GM23338 (cell line): ENCODE data around the gene CIDEA. TPM values are rescaled to one million over a fixed set of nuclear protein-coding genes. Genes with fewer than 3 reads are reported as not detected.

Experiments
- ATAC-seq: fragments of 200-7000 bp; cut with Tn5 transposase; 3 replicates; pipeline ENCODE4 v1.9.1; 2020
- DNase-seq: peaks from one replicate; pipeline ENCODE4 v3.0.0-alpha.2; 2015; ENCODE audit warnings: low spot score
- H2AFZ ChIP-seq: fragments of 200-600 bp; sonication (generic); 2 replicates; pipeline ENCODE4 v1.8.0; 2016; ENCODE audit warnings: antibody characterized with exemption, mild to moderate bottlenecking, moderate library complexity
- H3F3A ChIP-seq: fragments of 200-600 bp; sonication (generic); replicated peaks from 2 replicates; pipeline ENCODE4 v1.8.0; 2017; ENCODE audit warnings: antibody characterized with exemption, mixed run types, low read depth
- H3K27ac ChIP-seq: fragments of 200-600 bp; sonication (generic); 2 replicates; pipeline ENCODE4 v1.6.1; 2016; ENCODE audit warnings: low read depth
- H3K27me3 ChIP-seq: fragments of 200-600 bp; sonication (generic); 2 replicates; pipeline ENCODE4 v1.8.0; 2016; ENCODE audit warnings: mild to moderate bottlenecking, mixed run types, moderate library complexity; ENCODE audit not compliant: insufficient read depth
- H3K36me3 ChIP-seq: fragments of 200-600 bp; sonication (generic); 2 replicates; pipeline ENCODE4 v1.8.0; 2016; ENCODE audit warnings: mild to moderate bottlenecking; ENCODE audit not compliant: insufficient read depth
- H3K4me1 ChIP-seq: fragments of 200-600 bp; sonication (generic); 2 replicates; pipeline ENCODE4 v1.8.0; 2016; ENCODE audit warnings: mild to moderate bottlenecking, moderate library complexity; ENCODE audit not compliant: insufficient read depth
- H3K4me2 ChIP-seq: fragments of 200-600 bp; sonication (generic); 2 replicates; pipeline ENCODE4 v1.7.1; 2017; ENCODE audit warnings: mixed run types
- H3K4me3 ChIP-seq: fragments of 200-600 bp; sonication (generic); 2 replicates; pipeline ENCODE4 v1.6.1; 2016; ENCODE audit warnings: mixed run types
- H3K79me2 ChIP-seq: fragments of 200-600 bp; sonication (generic); replicated peaks from 2 replicates; pipeline ENCODE4 v1.8.0; 2017; ENCODE audit warnings: mild to moderate bottlenecking; ENCODE audit not compliant: insufficient read depth
- H3K9me2 ChIP-seq: fragments of 200-600 bp; sonication (generic); 2 replicates; pipeline ENCODE4 v1.8.0; 2017; ENCODE audit not compliant: insufficient read depth
- H4K20me1 ChIP-seq: fragments of 200-600 bp; sonication (generic); replicated peaks from 2 replicates; pipeline ENCODE4 v1.8.0; 2017; ENCODE audit warnings: mild to moderate bottlenecking; ENCODE audit not compliant: insufficient read depth
- H3K27ac Mint-ChIP-seq: 2 replicates; pipeline ENCODE4 v1.8.0; 2020; ENCODE audit warnings: inconsistent platforms, mild to moderate bottlenecking, moderate library complexity, mixed read lengths
- H3K27me3 Mint-ChIP-seq: 3 replicates; pipeline ENCODE4 v1.8.0; 2022; ENCODE audit warnings: low read depth, mild to moderate bottlenecking, moderate library complexity, mixed read lengths, inconsistent platforms; ENCODE audit not compliant: insufficient read depth, poor library complexity
- H3K36me3 Mint-ChIP-seq: 3 replicates; pipeline ENCODE4 v1.8.0; 2021; ENCODE audit warnings: low read depth, mild to moderate bottlenecking, inconsistent platforms, moderate library complexity, mixed read lengths
- H3K4me1 Mint-ChIP-seq: 3 replicates; pipeline ENCODE4 v1.8.0; 2020; ENCODE audit warnings: mild to moderate bottlenecking, inconsistent platforms, mixed read lengths
- H3K4me3 Mint-ChIP-seq: 3 replicates; pipeline ENCODE4 v1.8.0; 2021; ENCODE audit warnings: moderate library complexity, mild to moderate bottlenecking, inconsistent platforms, mixed read lengths
- H3K9me3 Mint-ChIP-seq: 3 replicates; pipeline ENCODE4 v1.8.0; 2020; ENCODE audit warnings: moderate library complexity, mild to moderate bottlenecking, inconsistent platforms, mixed read lengths
- CREB1 ChIP-seq: fragments of 250-450 bp; sonication (Bioruptor Pico); IDR thresholded peaks from 2 replicates; pipeline ENCODE4 v1.5.0; 2020; ENCODE audit warnings: low read depth, mild to moderate bottlenecking, moderate library complexity
- ETS1 ChIP-seq: IDR thresholded peaks from 2 replicates; pipeline ENCODE4 v1.6.1; 2016; ENCODE audit warnings: antibody characterized with exemption
- EZH2 ChIP-seq: fragments of 200-600 bp; sonication (generic); IDR thresholded peaks from one replicate; pipeline ENCODE4 v1.8.0; 2017; ENCODE audit warnings: antibody characterized with exemption, mild to moderate bottlenecking, low read depth; ENCODE audit not compliant: unreplicated experiment
- EZH2phosphoT487 ChIP-seq: fragments of 200-600 bp; sonication (generic); IDR thresholded peaks from one replicate; pipeline ENCODE4 v1.8.1; 2018; ENCODE audit warnings: antibody characterized with exemption; ENCODE audit not compliant: unreplicated experiment
- JUNB ChIP-seq: IDR thresholded peaks from one replicate; pipeline ENCODE4 v1.6.1; 2016; ENCODE audit warnings: antibody characterized with exemption; ENCODE audit not compliant: unreplicated experiment
- NANOG ChIP-seq: IDR thresholded peaks from 2 replicates; pipeline ENCODE4 v1.6.1; 2016; ENCODE audit warnings: antibody characterized with exemption, borderline replicate concordance
- STAT1 ChIP-seq: IDR thresholded peaks from one replicate; pipeline ENCODE4 v1.6.1; 2016; ENCODE audit warnings: antibody characterized with exemption; ENCODE audit not compliant: unreplicated experiment
- ZNF331 ChIP-seq: fragments of 250-450 bp; sonication (Bioruptor Pico); IDR thresholded peaks from 2 replicates; pipeline ENCODE4 v1.5.0; 2020; ENCODE audit warnings: low read depth, mild to moderate bottlenecking, moderate library complexity
- ZNF462 ChIP-seq: fragments of 250-450 bp; sonication (Bioruptor Pico); IDR thresholded peaks from 2 replicates; pipeline ENCODE4 v1.5.0; 2020; ENCODE audit warnings: mild to moderate bottlenecking, moderate library complexity
- polyA plus RNA-seq: library from polyadenylated mRNA; unstranded; fragments of >200 nt; fragmentation: Nextera tagmentation; extraction: Ambion mirVana; gene quantifications from 2 replicates; pipeline ENCODE4 v1.2.1, GENCODE V29; 2016
- total RNA-seq: library from RNA; depleted of rRNA; stranded (reverse); fragments of >200 nt; shearing (Covaris generic); gene quantifications from 2 replicates; pipeline ENCODE4 v1.2.3, GENCODE V29; 2014
- TF ChIP-seq, protein P1 (sequence below): IDR thresholded peaks from one replicate; pipeline ENCODE4 v1.6.1; 2018; ENCODE audit warnings: antibody characterized with exemption; ENCODE audit not compliant: unreplicated experiment

The CIDEA gene
- total and polyA plus RNA-seq, 2 experiments from 2014 or later, result 0.45 TPM; not detected in 1

DNA sequence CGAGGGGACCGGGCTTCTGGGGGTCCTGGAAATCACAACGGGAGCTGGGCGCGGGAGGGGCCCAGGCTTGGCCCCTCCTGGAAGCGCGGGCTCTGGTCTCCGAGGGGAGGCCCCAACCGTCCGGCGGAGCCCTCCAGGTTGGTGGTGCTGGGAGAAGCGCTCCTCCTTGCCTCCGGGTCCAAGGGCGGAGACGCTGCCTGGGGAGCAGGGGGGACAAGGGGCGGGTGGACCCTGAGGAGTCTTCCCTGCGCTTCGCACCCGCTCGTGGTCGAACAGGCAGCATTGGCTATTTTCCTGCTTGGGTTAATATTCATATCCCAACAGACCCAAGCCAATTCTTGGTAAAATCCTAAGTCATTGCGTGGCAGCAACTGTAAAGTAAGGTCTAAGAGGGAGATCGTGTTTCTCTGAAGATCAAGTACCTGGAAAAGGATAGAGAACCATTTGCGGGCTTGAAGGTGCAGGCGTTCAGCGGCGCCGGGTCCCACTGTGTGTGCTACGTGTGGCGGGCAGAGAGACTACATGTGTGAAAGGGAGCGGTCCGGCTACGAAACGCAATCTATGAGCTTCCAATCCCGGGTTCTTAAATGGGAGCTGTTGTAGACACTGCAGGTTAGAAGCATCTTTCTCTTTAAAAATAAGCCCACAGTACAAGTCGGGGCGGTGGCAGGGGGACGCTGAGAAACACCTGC, 805 bp downstream of the CIDEA start:
- Histone ChIP-seq H3K27me3 (peaks cover 67% of the 10 kb centered on the region), H3K79me2 (no peaks in the 10 kb centered on the region), H2AFZ (peak overlapping the region; percentile 99), H3F3A (peaks cover 4% of the 10 kb centered on the region; the same call in 1 of the 2 replicates), H4K20me1 (no peaks in the 10 kb centered on the region), H3K4me3 (peak overlapping the region; percentile 72), H3K9me2 (no peaks in the 10 kb centered on the region), H3K36me3 (no peaks in the 10 kb centered on the region; the same call in 1 of the 2 replicates), H3K4me2 (peak overlapping the region; percentile 98), H3K4me1 (peaks cover 16% of the 10 kb centered on the region; the same call in 1 of the 2 replicates), H3K27ac (no peak overlapping the region)
- peak; percentile 24 for ATAC-seq
- Mint-ChIP-seq H3K36me3 (no peaks in the 10 kb centered on the region), H3K27ac (no peak overlapping the region), H3K27me3 (peaks cover 58% of the 10 kb centered on the region), H3K9me3 (no peaks in the 10 kb centered on the region; the same call in 2 of the 3 replicates), H3K4me3 (peak overlapping the region; percentile 74), H3K4me1 (peaks cover 20% of the 10 kb centered on the region)
- TF ChIP-seq EZH2, result peak; percentile 76
- TF ChIP-seq STAT1, result no peak
- peak; percentile 47 for DNase-seq

- peak; percentile 17 for DNase-seq
- Mint-ChIP-seq H3K27me3 (peaks cover 57% of the 10 kb centered on the region), H3K9me3 (no peaks in the 10 kb centered on the region; the same call in 2 of the 3 replicates)
- TF ChIP-seq EZH2phosphoT487, result no peak
- TF ChIP-seq, protein P1, sequence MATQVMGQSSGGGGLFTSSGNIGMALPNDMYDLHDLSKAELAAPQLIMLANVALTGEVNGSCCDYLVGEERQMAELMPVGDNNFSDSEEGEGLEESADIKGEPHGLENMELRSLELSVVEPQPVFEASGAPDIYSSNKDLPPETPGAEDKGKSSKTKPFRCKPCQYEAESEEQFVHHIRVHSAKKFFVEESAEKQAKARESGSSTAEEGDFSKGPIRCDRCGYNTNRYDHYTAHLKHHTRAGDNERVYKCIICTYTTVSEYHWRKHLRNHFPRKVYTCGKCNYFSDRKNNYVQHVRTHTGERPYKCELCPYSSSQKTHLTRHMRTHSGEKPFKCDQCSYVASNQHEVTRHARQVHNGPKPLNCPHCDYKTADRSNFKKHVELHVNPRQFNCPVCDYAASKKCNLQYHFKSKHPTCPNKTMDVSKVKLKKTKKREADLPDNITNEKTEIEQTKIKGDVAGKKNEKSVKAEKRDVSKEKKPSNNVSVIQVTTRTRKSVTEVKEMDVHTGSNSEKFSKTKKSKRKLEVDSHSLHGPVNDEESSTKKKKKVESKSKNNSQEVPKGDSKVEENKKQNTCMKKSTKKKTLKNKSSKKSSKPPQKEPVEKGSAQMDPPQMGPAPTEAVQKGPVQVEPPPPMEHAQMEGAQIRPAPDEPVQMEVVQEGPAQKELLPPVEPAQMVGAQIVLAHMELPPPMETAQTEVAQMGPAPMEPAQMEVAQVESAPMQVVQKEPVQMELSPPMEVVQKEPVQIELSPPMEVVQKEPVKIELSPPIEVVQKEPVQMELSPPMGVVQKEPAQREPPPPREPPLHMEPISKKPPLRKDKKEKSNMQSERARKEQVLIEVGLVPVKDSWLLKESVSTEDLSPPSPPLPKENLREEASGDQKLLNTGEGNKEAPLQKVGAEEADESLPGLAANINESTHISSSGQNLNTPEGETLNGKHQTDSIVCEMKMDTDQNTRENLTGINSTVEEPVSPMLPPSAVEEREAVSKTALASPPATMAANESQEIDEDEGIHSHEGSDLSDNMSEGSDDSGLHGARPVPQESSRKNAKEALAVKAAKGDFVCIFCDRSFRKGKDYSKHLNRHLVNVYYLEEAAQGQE, result no peak
- no peak for TF ChIP-seq EZH2
- no peak for TF ChIP-seq NANOG
- TF ChIP-seq CREB1 (CRISPR knock-in tag), result no peak
- no peak for TF ChIP-seq ETS1
- TF ChIP-seq JUNB, result no peak
- TF ChIP-seq ZNF462, result no peak
- no peak for TF ChIP-seq ZNF331 (CRISPR knock-in tag)
Measured at GRCh38 chr18:12255626-12256026, 1.5 kb downstream of the CIDEA start.

More at GRCh38 chr18:12255626-12256026, 1.5 kb downstream of the CIDEA start:
- ATAC-seq, result no peak; the same call in 2 of the 3 replicates
- Histone ChIP-seq H2AFZ (peak overlapping the region; percentile 99), H3F3A (peaks cover 4% of the 10 kb centered on the region; the same call in 1 of the 2 replicates), H3K27ac (no peak overlapping the region), H3K27me3 (peaks cover 67% of the 10 kb centered on the region), H3K4me2 (peak overlapping the region; percentile 98; the same call in 1 of the 2 replicates), H3K79me2 (no peaks in the 10 kb centered on the region), H3K4me1 (peaks cover 16% of the 10 kb centered on the region; the same call in 1 of the 2 replicates), H3K4me3 (no peak overlapping the region), H4K20me1 (no peaks in the 10 kb centered on the region), H3K36me3 (no peaks in the 10 kb centered on the region; the same call in 1 of the 2 replicates), H3K9me2 (no peaks in the 10 kb centered on the region)
- H3K4me3 Mint-ChIP-seq, result peak overlapping the region; percentile 74; the same call in 2 of the 3 replicates
- H3K36me3 Mint-ChIP-seq, result no peaks in the 10 kb centered on the region
- H3K27ac Mint-ChIP-seq, result no peak overlapping the region
- H3K4me1 Mint-ChIP-seq, result peaks cover 20% of the 10 kb centered on the region
